ENCODE data around the gene ALLC. TPM values are rescaled to one million over a fixed set of nuclear protein-coding genes. Genes with fewer than 3 reads are reported as not detected.

The ALLC gene
- total and polyA plus RNA-seq, 7 donors, result not detected

DNA sequence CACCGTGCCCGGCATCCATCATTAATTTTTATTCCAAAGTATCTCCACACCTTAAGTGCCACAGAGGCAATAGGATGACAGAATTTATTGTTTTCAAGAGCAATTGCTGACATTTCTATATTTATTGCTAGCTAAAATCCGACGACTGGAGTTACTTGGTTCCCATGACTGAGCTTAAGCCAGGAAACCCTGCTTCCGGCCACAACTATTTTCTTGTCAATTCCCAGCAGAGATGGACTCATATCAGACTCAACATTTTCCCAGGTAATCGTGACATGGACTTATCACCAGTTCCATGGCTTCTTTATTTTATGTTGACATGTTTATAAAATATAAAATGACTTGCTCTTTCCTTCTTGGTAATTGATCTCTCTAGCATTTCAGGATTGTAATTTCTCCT, 24.8 kb downstream of the ALLC start:
- no peaks in the 10 kb centered on the region for H3K9me3 ChIP-seq
- H3K36me3 ChIP-seq, result no peaks in the 10 kb centered on the region
- WGBS, 2 donors, result 80 to 85% methylated on average over 6 of the region's 6 CpGs
- H3K27me3 ChIP-seq, result no peaks in the 10 kb centered on the region
- TF ChIP-seq POLR2AphosphoS5 (IDR thresholded peaks at IDR 0.05) (no peak), POLR2A (IDR thresholded peaks at IDR 0.05) (no peak), EP300 (IDR thresholded peaks at IDR 0.05) (no peak)
- TF ChIP-seq, protein P1, sequence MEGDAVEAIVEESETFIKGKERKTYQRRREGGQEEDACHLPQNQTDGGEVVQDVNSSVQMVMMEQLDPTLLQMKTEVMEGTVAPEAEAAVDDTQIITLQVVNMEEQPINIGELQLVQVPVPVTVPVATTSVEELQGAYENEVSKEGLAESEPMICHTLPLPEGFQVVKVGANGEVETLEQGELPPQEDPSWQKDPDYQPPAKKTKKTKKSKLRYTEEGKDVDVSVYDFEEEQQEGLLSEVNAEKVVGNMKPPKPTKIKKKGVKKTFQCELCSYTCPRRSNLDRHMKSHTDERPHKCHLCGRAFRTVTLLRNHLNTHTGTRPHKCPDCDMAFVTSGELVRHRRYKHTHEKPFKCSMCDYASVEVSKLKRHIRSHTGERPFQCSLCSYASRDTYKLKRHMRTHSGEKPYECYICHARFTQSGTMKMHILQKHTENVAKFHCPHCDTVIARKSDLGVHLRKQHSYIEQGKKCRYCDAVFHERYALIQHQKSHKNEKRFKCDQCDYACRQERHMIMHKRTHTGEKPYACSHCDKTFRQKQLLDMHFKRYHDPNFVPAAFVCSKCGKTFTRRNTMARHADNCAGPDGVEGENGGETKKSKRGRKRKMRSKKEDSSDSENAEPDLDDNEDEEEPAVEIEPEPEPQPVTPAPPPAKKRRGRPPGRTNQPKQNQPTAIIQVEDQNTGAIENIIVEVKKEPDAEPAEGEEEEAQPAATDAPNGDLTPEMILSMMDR (IDR thresholded peaks at IDR 0.05), result no peak
- H3K27ac ChIP-seq, result no peak overlapping the region
- H3K4me3 ChIP-seq, result no peak overlapping the region
- intact Hi-C loops (cut with DNase I), result no loop called here
- DNase-seq, result no peak
- H3K4me1 ChIP-seq, result no peaks in the 10 kb centered on the region

DNA sequence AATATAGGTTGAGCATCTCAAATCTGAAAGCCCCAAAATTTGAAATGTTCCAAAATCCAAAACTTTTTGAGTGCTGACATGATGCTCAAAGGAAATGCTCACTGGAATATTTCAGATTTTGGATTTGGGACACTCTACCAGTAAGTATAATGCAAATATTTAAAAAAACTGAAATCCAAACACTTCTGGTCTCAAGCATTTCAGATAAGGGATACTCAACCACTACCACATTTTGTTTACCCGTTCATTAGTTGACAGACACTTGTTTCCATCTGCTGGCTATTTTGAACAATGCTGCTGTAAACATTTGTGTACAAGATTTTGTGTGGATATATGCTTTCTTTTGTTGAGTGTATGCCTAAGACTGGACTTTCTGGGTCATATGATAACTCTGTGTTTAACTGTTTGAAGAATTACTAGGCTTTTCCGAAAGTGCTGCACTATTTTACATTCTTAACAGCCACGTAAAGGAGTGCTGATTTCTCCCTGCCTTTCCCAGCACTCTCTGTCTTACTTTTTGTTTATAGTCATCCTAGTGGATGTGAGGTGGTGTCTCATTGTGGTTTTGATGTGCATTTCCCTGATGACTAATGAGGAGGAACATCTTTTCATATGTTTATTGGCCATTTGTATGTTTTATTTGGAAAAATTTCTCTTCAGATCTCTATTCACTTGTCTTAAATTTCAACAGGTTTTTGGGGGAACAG, 25.9 kb downstream of the ALLC start:
- no peak overlapping the region for H3K27ac ChIP-seq
- H3K36me3 ChIP-seq, result no peaks in the 10 kb centered on the region
- 49 to 59% methylated on average over 3 of the region's 3 CpGs for WGBS, 2 donors
- H3K4me1 ChIP-seq, result no peaks in the 10 kb centered on the region
- H3K4me3 ChIP-seq, result no peak overlapping the region
- TF ChIP-seq, protein P1 (IDR thresholded peaks at IDR 0.05), result no peak
- TF ChIP-seq POLR2AphosphoS5 (IDR thresholded peaks at IDR 0.05), result no peak
- no peak for TF ChIP-seq EP300 (IDR thresholded peaks at IDR 0.05)
- TF ChIP-seq POLR2A (IDR thresholded peaks at IDR 0.05), result no peak
- H3K9me3 ChIP-seq, result no peaks in the 10 kb centered on the region
- H3K27me3 ChIP-seq, result no peaks in the 10 kb centered on the region
- no peak for DNase-seq
- intact Hi-C loops (cut with DNase I), result no loop called here

DNA sequence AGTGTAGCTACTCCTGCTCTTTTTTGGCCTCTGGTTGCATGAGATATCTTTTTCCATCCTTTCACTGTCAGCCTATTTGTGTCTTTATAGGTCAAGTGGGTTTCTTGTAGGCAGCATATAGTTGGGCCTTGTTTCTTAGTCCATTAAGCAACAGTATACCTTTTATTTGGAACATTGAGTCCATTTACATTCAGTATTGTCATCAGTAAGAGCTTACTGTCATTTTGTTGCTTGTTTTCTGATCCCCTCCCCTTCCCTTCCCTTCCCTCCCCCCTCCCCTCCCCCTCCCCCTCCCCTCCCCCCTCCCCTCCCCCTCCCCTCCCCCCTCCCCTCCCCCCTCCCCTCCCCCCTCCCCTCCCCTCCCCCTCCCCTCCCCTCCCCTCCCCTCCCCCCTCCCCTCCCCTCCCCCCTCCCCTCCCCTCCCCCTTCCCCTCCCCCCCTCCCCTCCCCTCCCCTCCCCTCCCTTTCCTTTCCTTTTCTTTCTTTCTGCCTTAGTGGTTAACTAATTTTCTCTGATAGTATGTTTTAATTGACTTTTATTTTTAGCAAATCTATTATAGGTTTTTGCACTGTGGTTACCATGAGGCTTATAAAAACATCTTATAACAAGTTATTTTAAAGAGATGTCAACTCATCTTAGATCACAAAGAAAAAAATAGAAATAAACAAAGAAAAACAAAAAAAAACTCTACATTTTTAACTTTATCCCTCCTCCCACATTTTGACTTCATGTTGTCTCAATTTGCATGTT, 32.2 kb downstream of the ALLC start:
- no peaks in the 10 kb centered on the region for H3K36me3 ChIP-seq
- peaks cover 0 to 2% (median under 1%) of the 10 kb centered on the region in 4 donors for H3K9me3 ChIP-seq
- intact Hi-C loops (cut with DNase I), result no loop called here
- no peak for DNase-seq
- H3K4me3 ChIP-seq, result no peak overlapping the region
- no peaks in the 10 kb centered on the region for H3K4me1 ChIP-seq
- H3K27me3 ChIP-seq, result no peaks in the 10 kb centered on the region
- TF ChIP-seq, protein P1 (IDR thresholded peaks at IDR 0.05), result no peak
- no peak for TF ChIP-seq EP300 (IDR thresholded peaks at IDR 0.05)
- TF ChIP-seq POLR2A (IDR thresholded peaks at IDR 0.05), result no peak
- no peak for TF ChIP-seq POLR2AphosphoS5 (IDR thresholded peaks at IDR 0.05)
- H3K27ac ChIP-seq, result no peak overlapping the region

DNA sequence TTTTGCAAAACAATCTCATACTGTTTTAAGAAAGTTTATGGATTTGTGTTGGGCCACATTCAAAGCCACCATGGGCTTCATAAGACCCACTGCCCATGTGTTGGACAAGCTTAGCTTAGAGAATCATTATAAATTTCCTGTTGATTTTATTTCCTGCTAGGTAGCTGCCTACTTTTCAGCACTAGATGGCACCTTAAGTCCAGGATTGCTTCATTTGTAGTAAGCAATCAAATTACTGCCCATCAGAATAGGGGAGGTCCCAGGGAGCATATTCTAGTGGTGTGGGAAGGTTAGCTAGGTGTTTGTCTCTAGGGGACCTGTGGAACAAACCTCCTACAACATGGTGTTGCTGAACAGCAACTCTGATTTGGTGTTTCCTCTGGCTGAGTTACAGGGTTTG, 34.4 kb downstream of the ALLC start:
- no peaks in the 10 kb centered on the region for H3K4me1 ChIP-seq
- no peak for DNase-seq
- TF ChIP-seq, protein P1 (IDR thresholded peaks at IDR 0.05), result no peak
- TF ChIP-seq POLR2AphosphoS5 (IDR thresholded peaks at IDR 0.05) (no peak), EP300 (IDR thresholded peaks at IDR 0.05) (no peak), POLR2A (IDR thresholded peaks at IDR 0.05) (no peak)
- no peak overlapping the region for H3K27ac ChIP-seq
- H3K36me3 ChIP-seq, result no peaks in the 10 kb centered on the region
- no peaks in the 10 kb centered on the region for H3K27me3 ChIP-seq
- H3K9me3 ChIP-seq, result peaks cover 0 to 2% (median under 1%) of the 10 kb centered on the region in 4 donors
- intact Hi-C loops (cut with DNase I), result no loop called here
- no peak overlapping the region for H3K4me3 ChIP-seq
